ENCODE measurements around the gene C1orf105.

GRCh38 chr1:172394141-172394751 is 26.2 kb upstream of the C1orf105 start:
- TF ChIP-seq DZIP1 (CRISPR knock-in tag; IDR thresholded peaks at IDR 0.05) (no peak), HMGXB4 (CRISPR knock-in tag; IDR thresholded peaks at IDR 0.05; ENCODE audit: borderline replicate concordance in 1 of 2, low read depth in 1 of 2) (no peak), ZNF589 (CRISPR knock-in tag; conservative IDR thresholded peaks at IDR 0.05) (no peak), CTCF (CRISPR knock-in tag; IDR thresholded peaks at IDR 0.05) (no peak), ETV6 (CRISPR knock-in tag; conservative IDR thresholded peaks at IDR 0.05) (no peak), ATF2 (CRISPR knock-in tag; IDR thresholded peaks at IDR 0.05) (no peak), ZNF383 (CRISPR knock-in tag; IDR thresholded peaks at IDR 0.05; ENCODE audit: borderline replicate concordance) (no peak)

Measured in HepG2 (cell line).